Osteocyte (in vitro differentiated cells): ENCODE results near the gene ARHGAP20. TPM values are rescaled to one million over a fixed set of nuclear protein-coding genes. Genes with fewer than 3 reads are reported as not detected.

Source experiments
- DNase-seq: peaks from one replicate; pipeline ENCODE4 v3.0.0; 2021; ENCODE audit warnings: mixed read lengths; ENCODE audit not compliant: unreplicated experiment; ENCODE audit errors: extremely low spot score
- H3K27ac Mint-ChIP-seq: one replicate; pipeline ENCODE4 v1.8.0; 2021; ENCODE audit warnings: mild to moderate bottlenecking, mixed read lengths; ENCODE audit not compliant: unreplicated experiment
- H3K27me3 Mint-ChIP-seq: one replicate; pipeline ENCODE4 v1.8.0; 2021; ENCODE audit warnings: mixed read lengths; ENCODE audit not compliant: unreplicated experiment
- H3K36me3 Mint-ChIP-seq: one replicate; pipeline ENCODE4 v1.8.0; 2021; ENCODE audit warnings: mixed read lengths; ENCODE audit not compliant: unreplicated experiment
- H3K4me1 Mint-ChIP-seq: one replicate; pipeline ENCODE4 v1.8.0; 2021; ENCODE audit warnings: mixed read lengths; ENCODE audit not compliant: unreplicated experiment
- H3K4me3 Mint-ChIP-seq: one replicate; pipeline ENCODE4 v1.8.0; 2021; ENCODE audit warnings: mild to moderate bottlenecking, moderate library complexity, mixed read lengths; ENCODE audit not compliant: unreplicated experiment
- H3K9me3 Mint-ChIP-seq: one replicate; pipeline ENCODE4 v1.8.0; 2021; ENCODE audit warnings: mixed read lengths; ENCODE audit not compliant: unreplicated experiment
- CTCF ChIP-seq: fragments of 200-600 bp; sonication (generic); IDR thresholded peaks from 2 replicates; pipeline ENCODE4 v1.5.0; 2021; ENCODE audit warnings: antibody characterized with exemption, mild to moderate bottlenecking, moderate library complexity
- total RNA-seq: library from RNA; stranded (reverse); gene quantifications from 2 replicates; pipeline ENCODE4 v1.2.1, GENCODE V29; 2021

Gene ARHGAP20
- total RNA-seq, 1 donor from 2014 or later, result 1.0 TPM

GRCh38 chr11:110530900-110531741, 181.1 kb downstream of the ARHGAP20 start:
- peaks cover 17% of the 10 kb centered on the region for H3K9me3 Mint-ChIP-seq
- no peaks in the 10 kb centered on the region for H3K36me3 Mint-ChIP-seq
- H3K4me1 Mint-ChIP-seq, result no peaks in the 10 kb centered on the region
- H3K27ac Mint-ChIP-seq, result no peak overlapping the region
- no peak for TF ChIP-seq CTCF
- no peak overlapping the region for H3K4me3 Mint-ChIP-seq
- peaks cover 3% of the 10 kb centered on the region for H3K27me3 Mint-ChIP-seq
- DNase-seq, result no peak

DNA sequence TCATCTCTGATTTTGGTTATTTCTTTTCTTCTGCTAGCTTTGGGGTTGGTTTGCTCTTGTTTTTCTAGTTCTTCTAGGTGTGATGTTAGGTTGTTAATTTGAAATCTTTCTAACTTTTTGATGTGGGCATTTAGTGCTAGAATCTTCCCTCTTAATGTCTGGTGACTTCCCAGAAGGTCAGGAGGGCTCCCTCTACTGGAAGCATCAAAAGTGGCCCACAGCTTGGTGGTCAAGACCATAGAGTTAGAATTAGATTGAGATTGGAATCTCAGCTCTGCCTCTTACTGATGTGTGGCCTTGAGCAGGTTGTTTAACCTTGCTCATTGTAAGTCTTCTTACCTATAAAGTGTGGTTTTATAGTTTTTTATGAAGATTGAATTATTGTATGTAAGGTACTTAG, 183.2 kb downstream of the ARHGAP20 start:
- H3K27me3 Mint-ChIP-seq, result no peaks in the 10 kb centered on the region
- no peak for DNase-seq
- peaks cover 17% of the 10 kb centered on the region for H3K9me3 Mint-ChIP-seq
- no peak overlapping the region for H3K4me3 Mint-ChIP-seq
- TF ChIP-seq CTCF, result no peak
- H3K4me1 Mint-ChIP-seq, result no peaks in the 10 kb centered on the region
- H3K36me3 Mint-ChIP-seq, result no peaks in the 10 kb centered on the region
- no peak overlapping the region for H3K27ac Mint-ChIP-seq

GRCh38 chr11:110527146-110527545, 185.1 kb downstream of the ARHGAP20 start:
- TF ChIP-seq CTCF, result no peak
- Mint-ChIP-seq H3K36me3 (no peaks in the 10 kb centered on the region), H3K27me3 (no peaks in the 10 kb centered on the region), H3K4me3 (no peak overlapping the region), H3K9me3 (peaks cover 17% of the 10 kb centered on the region), H3K27ac (no peak overlapping the region), H3K4me1 (no peaks in the 10 kb centered on the region)
- DNase-seq, result no peak
